Endodermal cell (in vitro differentiated cells): Measurements from ENCODE around the gene ADGRL3. TPM values are rescaled to one million over a fixed set of nuclear protein-coding genes. Genes with fewer than 3 reads are reported as not detected.

Experiments used
- DNase-seq: peaks from one replicate; pipeline ENCODE4 v3.0.0-alpha.2; 2017
- H3K27ac ChIP-seq: 2 replicates; pipeline ENCODE4 v1.5.1; 2013; ENCODE audit warnings: mild to moderate bottlenecking, low read depth, low read length, moderate library complexity
- H3K27me3 ChIP-seq: 2 replicates; pipeline ENCODE4 v1.6.1; 2013; ENCODE audit warnings: mild to moderate bottlenecking, low read length, moderate library complexity; ENCODE audit not compliant: insufficient read depth, control insufficient read depth, poor library complexity, severe bottlenecking
- H3K36me3 ChIP-seq: 2 replicates; pipeline ENCODE4 v1.7.0; 2013; ENCODE audit warnings: mild to moderate bottlenecking, low read length, moderate library complexity; ENCODE audit not compliant: control insufficient read depth, insufficient read depth
- H3K4me1 ChIP-seq: one replicate; pipeline ENCODE4 v1.7.0; 2013; ENCODE audit warnings: low read length; ENCODE audit not compliant: control insufficient read depth, insufficient read depth
- H3K4me3 ChIP-seq: 2 replicates; pipeline ENCODE4 v1.5.1; 2013; ENCODE audit warnings: mild to moderate bottlenecking, low read length, moderate library complexity
- H3K9ac ChIP-seq: 2 replicates; pipeline ENCODE4 v1.6.1; 2013; ENCODE audit warnings: mild to moderate bottlenecking, low read length, moderate library complexity; ENCODE audit not compliant: poor library complexity, severe bottlenecking; ENCODE audit errors: extremely low read depth
- H3K9me3 ChIP-seq: 2 replicates; pipeline ENCODE4 v1.6.1; 2013; ENCODE audit warnings: mild to moderate bottlenecking, low read length, moderate library complexity; ENCODE audit not compliant: control insufficient read depth
- H3K27ac Mint-ChIP-seq: 2 replicates; pipeline ENCODE4 v1.8.0; 2020; ENCODE audit warnings: mixed read lengths
- H3K27me3 Mint-ChIP-seq: 2 replicates; pipeline ENCODE4 v1.8.0; 2021; ENCODE audit warnings: mild to moderate bottlenecking, mixed read lengths; ENCODE audit not compliant: insufficient read depth
- H3K36me3 Mint-ChIP-seq: 2 replicates; pipeline ENCODE4 v1.8.0; 2020; ENCODE audit warnings: low read depth, mixed read lengths
- H3K4me1 Mint-ChIP-seq: 2 replicates; pipeline ENCODE4 v1.8.0; 2020; ENCODE audit warnings: mixed read lengths
- H3K4me3 Mint-ChIP-seq: 2 replicates; pipeline ENCODE4 v1.8.0; 2020; ENCODE audit warnings: mild to moderate bottlenecking, moderate library complexity, mixed read lengths
- H3K9me3 Mint-ChIP-seq: 2 replicates; pipeline ENCODE4 v1.8.0; 2020; ENCODE audit warnings: mild to moderate bottlenecking, mixed read lengths
- CTCF ChIP-seq: fragments of 200-600 bp; sonication (generic); conservative IDR thresholded peaks from 2 replicates; pipeline ENCODE4 v1.5.0; 2021; ENCODE audit warnings: antibody characterized with exemption, mild to moderate bottlenecking
- WGBS, 2 experiments: methylation state at CpG; one replicate each; pipeline versions ENCODE4 v1.1.5 to v1.1.7; 2013; ENCODE audit warnings: missing lambda C conversion rate in 2 of 2, mixed read lengths in 1 of 2; ENCODE audit not compliant: insufficient coverage in 1 of 2, insufficient read length in 1 of 2; 5-methylcytosine and 5-hydroxymethylcytosine counted together
- total RNA-seq, 2 donors: library from RNA; stranded (reverse); fragmentation: NEBNext Ultra II Directional in 1 of 2; extraction: Animal tissue kit (Norgen Biotek cat#: 25700) in 1 of 2; gene quantifications; 2 replicates in 1 of 2; 3 replicates in 1 of 2; pipeline ENCODE4 v1.2.1, GENCODE V29; 2021

The ADGRL3 gene
- total RNA-seq, 2 donors from 2014 or later: 9.9 to 10.3 TPM

DNA sequence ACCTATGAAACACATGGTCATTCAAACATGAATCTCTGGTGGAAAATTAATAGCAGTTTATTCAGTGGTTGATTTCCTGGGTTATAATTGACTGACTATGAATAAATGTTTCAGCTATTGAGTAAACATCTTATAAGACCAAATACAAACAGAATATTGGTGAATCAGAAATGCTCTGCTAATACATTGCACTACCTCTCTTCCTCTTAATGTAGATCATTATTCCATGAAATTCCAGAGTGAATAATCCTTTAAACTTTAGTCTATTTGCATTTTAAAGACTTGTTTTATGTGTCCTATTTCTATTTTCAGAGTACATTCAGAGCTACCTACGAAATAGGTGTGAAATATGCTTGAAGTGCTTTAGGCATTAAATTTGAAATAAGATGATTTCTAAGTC, 715.4 kb downstream of the ADGRL3 start:
- H3K9me3 ChIP-seq: no peaks in the 10 kb centered on the region
- Mint-ChIP-seq H3K4me3 (no peak overlapping the region), H3K36me3 (no peaks in the 10 kb centered on the region), H3K27ac (no peak overlapping the region), H3K27me3 (peaks cover 1% of the 10 kb centered on the region), H3K4me1 (peaks cover 25% of the 10 kb centered on the region), H3K9me3 (no peaks in the 10 kb centered on the region)
- no peak overlapping the region for H3K4me3 ChIP-seq
- no peak for DNase-seq
- H3K4me1 ChIP-seq: no peaks in the 10 kb centered on the region
- H3K27me3 ChIP-seq: no peaks in the 10 kb centered on the region
- no peak overlapping the region for H3K9ac ChIP-seq
- no peaks in the 10 kb centered on the region for H3K36me3 ChIP-seq
- no peak for TF ChIP-seq CTCF
- H3K27ac ChIP-seq: no peak overlapping the region
- 86% methylated on average over 1 of the region's 1 CpG; no CpG with 5 or more reads in 1 of the 2 experiments for WGBS, 2 experiments

DNA sequence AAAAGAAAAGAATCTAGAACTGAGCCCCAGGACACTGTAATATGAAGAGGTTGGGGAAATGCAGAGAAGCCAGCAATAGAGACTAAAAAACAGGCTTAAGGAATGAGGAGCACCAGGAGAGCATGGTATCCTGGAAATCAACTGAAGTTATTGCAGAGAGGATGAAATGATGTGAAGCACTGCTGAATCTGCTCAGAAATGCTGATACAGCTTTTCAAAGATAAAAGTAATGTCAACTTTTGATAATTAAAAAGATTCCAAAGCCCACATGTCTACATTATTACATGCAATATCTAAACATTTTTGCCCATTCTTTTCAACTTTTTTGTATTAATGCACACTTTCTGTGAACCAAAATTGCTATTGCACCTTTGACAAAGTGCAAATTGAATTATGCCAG, 718.4 kb downstream of the ADGRL3 start:
- no peak overlapping the region for H3K4me3 ChIP-seq
- no peak for DNase-seq
- no peaks in the 10 kb centered on the region for H3K27me3 ChIP-seq
- H3K36me3 ChIP-seq: no peaks in the 10 kb centered on the region
- TF ChIP-seq CTCF: no peak
- no peak overlapping the region for H3K27ac Mint-ChIP-seq
- H3K4me1 Mint-ChIP-seq: peaks cover 21% of the 10 kb centered on the region
- H3K27me3 Mint-ChIP-seq: no peaks in the 10 kb centered on the region
- H3K9ac ChIP-seq: no peak overlapping the region
- H3K4me1 ChIP-seq: no peaks in the 10 kb centered on the region
- no peaks in the 10 kb centered on the region for H3K9me3 ChIP-seq
- no peak overlapping the region for H3K4me3 Mint-ChIP-seq
- H3K36me3 Mint-ChIP-seq: no peaks in the 10 kb centered on the region
- no peaks in the 10 kb centered on the region for H3K9me3 Mint-ChIP-seq
- H3K27ac ChIP-seq: peak overlapping the region; percentile 45

DNA sequence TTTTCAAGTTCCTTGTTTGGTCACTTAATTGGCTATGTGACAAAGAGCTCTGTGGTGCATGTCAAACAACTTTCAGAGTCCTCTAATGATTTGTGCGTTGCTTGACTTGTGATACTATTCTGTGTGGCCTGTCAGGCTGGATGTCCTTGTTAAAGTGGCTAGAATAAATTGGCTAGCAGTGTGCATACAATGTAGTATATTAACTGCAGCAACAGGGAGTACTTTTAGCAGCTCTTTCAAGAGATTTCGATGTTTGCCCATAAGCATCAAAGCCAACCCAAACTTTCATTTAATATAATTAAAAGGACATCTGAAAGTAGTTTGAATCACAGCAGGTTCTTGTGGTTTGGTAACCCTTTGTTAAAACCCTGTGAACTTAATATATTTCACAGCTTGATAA, 718.9 kb downstream of the ADGRL3 start:
- Histone ChIP-seq H3K27me3 (no peaks in the 10 kb centered on the region), H3K36me3 (no peaks in the 10 kb centered on the region), H3K9me3 (no peaks in the 10 kb centered on the region), H3K4me1 (no peaks in the 10 kb centered on the region), H3K4me3 (no peak overlapping the region), H3K9ac (no peak overlapping the region), H3K27ac (peak overlapping the region; percentile 51)
- no peaks in the 10 kb centered on the region for H3K36me3 Mint-ChIP-seq
- WGBS, 2 experiments: 20 to 78% methylated on average over 1 to 2 of the region's 2 CpGs
- peaks cover 21% of the 10 kb centered on the region for H3K4me1 Mint-ChIP-seq
- H3K27me3 Mint-ChIP-seq: no peaks in the 10 kb centered on the region
- no peak for DNase-seq
- TF ChIP-seq CTCF: no peak
- no peaks in the 10 kb centered on the region for H3K9me3 Mint-ChIP-seq
- no peak overlapping the region for H3K4me3 Mint-ChIP-seq
- no peak overlapping the region for H3K27ac Mint-ChIP-seq
